Activated T-cell treated with anti-CD3 and anti-CD28 coated beads, Interleukin-2, amount 50 U/mL, for 4 hours (primary cell): Measurements from ENCODE around the gene LARP7. TPM values are rescaled to one million over a fixed set of nuclear protein-coding genes. Genes with fewer than 3 reads are reported as not detected.
"Not testable (repeated sequence)": the region's sequence is repeated elsewhere in the genome, so short reads cannot be mapped to it uniquely, and the experiment has no call there.

Source experiments
- ATAC-seq, 2 donors: fragments of 200-7000 bp; cut with Tn5 transposase; one replicate each; pipeline ENCODE4 v1.10.0; 2021
- DNase-seq: peaks from one replicate; pipeline ENCODE4 v3.0.0-alpha.2; 2020
- H3K27me3 Mint-ChIP-seq: one replicate; pipeline ENCODE4 v1.8.0; 2021; ENCODE audit warnings: low read depth, mixed read lengths
- H3K36me3 Mint-ChIP-seq: one replicate; pipeline ENCODE4 v1.8.0; 2022; ENCODE audit warnings: mixed read lengths; ENCODE audit not compliant: insufficient read depth
- H3K4me1 Mint-ChIP-seq: one replicate; pipeline ENCODE4 v1.8.0; 2021; ENCODE audit warnings: low read depth, mixed read lengths
- H3K4me3 Mint-ChIP-seq: one replicate; pipeline ENCODE4 v1.8.0; 2021; ENCODE audit warnings: mild to moderate bottlenecking, moderate library complexity, mixed read lengths
- H3K9me3 Mint-ChIP-seq: one replicate; pipeline ENCODE4 v1.8.0; 2021; ENCODE audit warnings: mixed read lengths
- total RNA-seq, 3 donors: library from RNA; stranded (reverse); gene quantifications; one replicate each; pipeline ENCODE4 v1.2.1, GENCODE V29; 2021

LARP7 gene
- total RNA-seq, 3 donors from 2014 or later: 26.6 to 38.2 (median 35.4) TPM

DNA sequence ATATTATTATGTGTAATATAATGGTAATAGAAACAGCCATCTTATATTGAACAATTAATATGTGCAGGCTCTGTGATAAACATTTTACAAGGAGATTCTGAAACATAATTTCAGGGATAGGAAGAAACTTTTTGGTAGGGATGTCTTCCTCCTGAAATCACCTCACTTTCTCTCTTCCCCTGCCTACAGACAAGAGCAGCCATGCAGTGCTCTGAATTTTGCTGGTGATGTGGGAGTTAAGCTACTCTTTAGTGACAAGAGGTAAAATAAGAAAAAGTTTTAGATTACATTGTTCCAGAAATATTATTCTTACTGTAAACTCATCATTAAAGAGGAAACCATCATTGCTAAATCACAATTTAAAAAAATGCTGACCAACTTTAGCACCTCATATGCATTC is 36.1 kb downstream of the LARP7 start:
- DNase-seq: no peak
- Mint-ChIP-seq H3K9me3 (no peaks in the 10 kb centered on the region), H3K4me1 (no peaks in the 10 kb centered on the region), H3K36me3 (no peaks in the 10 kb centered on the region), H3K4me3 (no peak overlapping the region), H3K27me3 (no peaks in the 10 kb centered on the region)
- ATAC-seq: no peak

DNA sequence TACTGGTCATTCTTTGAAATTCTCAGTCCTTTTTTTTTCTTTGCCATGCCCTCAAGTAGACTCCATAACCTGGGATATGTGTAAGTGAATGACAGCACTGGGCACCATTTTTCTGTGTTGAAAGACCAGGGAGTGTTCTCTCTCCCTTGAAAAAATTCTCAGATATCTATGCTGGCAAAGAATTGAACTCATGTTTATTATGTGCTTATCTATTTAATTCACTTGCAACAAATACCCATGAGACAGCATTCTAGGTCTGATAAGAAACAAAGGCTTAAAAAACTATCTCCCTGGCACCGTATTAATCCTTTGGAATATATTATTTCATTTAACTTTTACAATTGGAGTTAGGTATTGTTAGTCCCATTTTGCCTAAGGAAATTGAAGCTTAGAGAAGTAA is 36.7 kb downstream of the LARP7 start:
- Mint-ChIP-seq H3K4me1 (no peaks in the 10 kb centered on the region), H3K27me3 (no peaks in the 10 kb centered on the region), H3K9me3 (no peaks in the 10 kb centered on the region), H3K4me3 (no peak overlapping the region), H3K36me3 (no peaks in the 10 kb centered on the region)
- ATAC-seq: no peak
- DNase-seq: no peak

DNA sequence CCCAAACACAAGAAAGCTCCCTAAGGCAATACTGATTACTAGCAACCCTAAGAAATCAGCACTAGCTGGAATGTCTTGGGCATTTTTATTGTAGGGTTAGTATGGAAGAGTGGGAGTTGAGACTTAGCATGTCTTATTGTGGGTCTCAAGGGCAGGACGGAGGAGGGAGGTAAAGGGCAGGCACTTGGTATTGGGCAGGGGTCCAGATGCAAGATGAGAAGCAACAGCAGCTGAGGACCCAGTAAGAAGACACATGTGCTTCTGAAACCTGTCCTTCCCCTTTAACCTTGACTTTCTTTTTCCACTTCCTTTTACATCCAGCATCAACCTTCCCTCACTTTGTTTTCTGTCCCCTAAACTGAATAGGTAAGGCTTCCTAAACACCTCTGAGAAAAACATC is 37.4 kb downstream of the LARP7 start:
- Mint-ChIP-seq H3K27me3 (no peaks in the 10 kb centered on the region), H3K4me1 (no peaks in the 10 kb centered on the region), H3K36me3 (no peaks in the 10 kb centered on the region), H3K4me3 (no peak overlapping the region), H3K9me3 (no peaks in the 10 kb centered on the region)
- DNase-seq (no peak), ATAC-seq (no peak)

DNA sequence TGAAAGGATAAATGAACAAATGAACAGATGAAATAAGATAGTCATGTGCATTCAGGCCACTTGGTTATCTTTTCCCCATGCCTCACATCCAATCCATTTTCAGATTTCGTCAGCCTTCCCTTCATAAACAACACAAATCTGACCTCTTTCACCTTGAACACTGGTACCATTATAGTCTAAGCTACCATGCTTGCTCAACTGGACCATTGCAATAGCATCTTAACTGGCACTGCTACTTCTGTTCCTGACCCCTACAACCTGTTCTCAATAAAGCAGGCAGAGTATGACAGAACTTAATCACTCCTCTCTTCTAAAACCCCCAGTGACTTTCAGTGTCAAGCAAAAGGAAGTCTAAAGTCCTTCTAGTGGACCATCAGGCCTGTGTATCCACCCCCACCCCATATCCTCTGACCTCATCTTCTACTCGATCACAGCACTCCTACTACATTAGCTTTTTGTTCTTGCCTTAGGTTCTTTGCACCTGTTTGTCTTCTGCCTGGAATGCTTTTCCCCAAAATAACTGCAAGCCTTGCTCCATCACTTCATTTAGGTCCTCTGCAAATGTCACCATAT is 40.7 kb downstream of the LARP7 start:
- DNase-seq: no peak
- Mint-ChIP-seq H3K9me3 (no peaks in the 10 kb centered on the region), H3K27me3 (no peaks in the 10 kb centered on the region), H3K36me3 (no peaks in the 10 kb centered on the region), H3K4me1 (no peaks in the 10 kb centered on the region), H3K4me3 (no peak overlapping the region)
- ATAC-seq: no peak

DNA sequence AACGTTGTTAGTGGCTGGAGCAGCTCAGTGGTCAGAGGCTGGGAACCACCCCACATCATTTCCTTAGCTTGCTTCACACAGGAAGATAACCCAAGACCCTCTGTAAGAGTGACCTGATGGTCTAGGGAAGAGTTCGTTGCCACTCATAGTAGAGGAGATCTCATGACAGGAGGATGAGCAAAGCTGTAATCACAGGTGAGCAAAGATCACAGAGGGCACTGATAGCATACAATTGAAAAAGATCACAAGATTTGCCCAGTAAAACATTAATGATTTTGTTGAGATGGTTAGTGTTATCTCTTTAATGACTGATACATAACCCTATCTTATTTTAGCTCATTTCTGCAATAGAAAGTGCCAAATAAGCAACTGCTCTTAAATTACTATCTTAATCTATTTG is 44.1 kb downstream of the LARP7 start:
- H3K4me1 Mint-ChIP-seq: no peaks in the 10 kb centered on the region
- H3K27me3 Mint-ChIP-seq: peaks cover 2% of the 10 kb centered on the region
- ATAC-seq (no peak), DNase-seq (no peak)
- H3K9me3 Mint-ChIP-seq: no peaks in the 10 kb centered on the region
- H3K36me3 Mint-ChIP-seq: no peaks in the 10 kb centered on the region
- no peak overlapping the region for H3K4me3 Mint-ChIP-seq

DNA sequence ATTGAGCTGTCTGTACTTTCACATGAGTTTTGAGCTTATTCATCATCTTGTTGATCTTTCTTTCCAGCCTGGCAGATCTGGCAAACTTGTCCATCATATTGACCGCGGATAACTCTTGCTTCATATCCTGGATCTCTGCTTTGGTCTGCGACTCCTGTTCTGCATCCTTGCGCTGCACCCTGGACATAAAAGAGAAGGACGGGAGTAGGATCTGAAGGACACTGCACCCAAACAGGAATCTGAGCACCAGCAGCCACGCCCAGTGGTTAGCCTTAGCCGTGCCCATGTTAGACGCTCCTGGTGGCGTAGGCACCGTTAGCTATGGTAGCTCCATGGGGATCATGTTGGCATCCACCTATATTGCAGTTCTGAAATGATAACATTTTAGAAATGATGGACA is 56.6 kb downstream of the LARP7 start:
- Mint-ChIP-seq H3K36me3 (no peaks in the 10 kb centered on the region), H3K27me3 (peaks cover 11% of the 10 kb centered on the region), H3K9me3 (no peaks in the 10 kb centered on the region), H3K4me1 (no peaks in the 10 kb centered on the region), H3K4me3 (no peak overlapping the region)
- no peak for ATAC-seq
- DNase-seq: no peak

DNA sequence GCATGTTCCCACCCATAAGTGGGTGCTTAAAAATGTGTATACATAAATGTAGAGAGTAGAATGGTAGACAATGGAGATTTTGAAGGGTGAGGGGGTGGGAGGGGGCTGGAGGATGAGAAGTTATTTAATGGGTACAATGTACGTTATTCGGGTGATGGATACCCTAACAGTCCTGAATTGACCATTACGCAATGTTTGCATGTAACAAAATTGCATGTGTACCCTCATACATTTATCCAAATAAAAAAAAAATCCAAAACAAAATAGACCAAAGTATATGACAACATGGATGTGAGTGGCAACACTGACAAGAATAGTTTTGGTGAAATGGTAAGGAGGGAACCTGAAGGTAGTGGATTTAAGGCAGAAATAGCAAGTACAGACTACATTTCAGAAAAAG is 63.7 kb downstream of the LARP7 start:
- Mint-ChIP-seq H3K36me3 (no peaks in the 10 kb centered on the region), H3K4me3 (no peak overlapping the region), H3K27me3 (peaks cover 45% of the 10 kb centered on the region), H3K4me1 (peaks cover 9% of the 10 kb centered on the region), H3K9me3 (no peaks in the 10 kb centered on the region)
- DNase-seq: no peak
- no peak for ATAC-seq

DNA sequence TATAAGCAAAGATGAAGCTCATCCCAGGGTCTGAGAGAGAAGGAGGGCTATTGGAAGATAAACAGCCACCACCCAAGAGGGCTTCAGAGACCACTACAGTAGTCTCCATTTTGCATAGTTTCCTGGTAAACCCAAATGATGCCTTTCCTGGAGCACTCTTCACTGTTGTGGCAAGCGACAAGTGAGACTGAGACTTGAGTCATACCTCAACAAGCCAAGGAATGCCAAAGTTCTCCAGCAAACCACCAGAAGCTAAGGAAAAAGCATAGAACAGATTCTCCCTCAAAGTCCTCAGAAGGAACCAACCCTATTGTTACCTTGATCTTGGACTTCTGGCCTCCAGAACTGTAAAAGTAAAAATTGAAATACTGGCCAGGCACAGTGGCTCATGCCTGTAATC is 65.9 kb downstream of the LARP7 start:
- Mint-ChIP-seq H3K4me3 (no peak overlapping the region), H3K4me1 (peaks cover 17% of the 10 kb centered on the region), H3K36me3 (no peaks in the 10 kb centered on the region), H3K9me3 (no peaks in the 10 kb centered on the region), H3K27me3 (peaks cover 58% of the 10 kb centered on the region)
- no peak for DNase-seq
- ATAC-seq: no peak

DNA sequence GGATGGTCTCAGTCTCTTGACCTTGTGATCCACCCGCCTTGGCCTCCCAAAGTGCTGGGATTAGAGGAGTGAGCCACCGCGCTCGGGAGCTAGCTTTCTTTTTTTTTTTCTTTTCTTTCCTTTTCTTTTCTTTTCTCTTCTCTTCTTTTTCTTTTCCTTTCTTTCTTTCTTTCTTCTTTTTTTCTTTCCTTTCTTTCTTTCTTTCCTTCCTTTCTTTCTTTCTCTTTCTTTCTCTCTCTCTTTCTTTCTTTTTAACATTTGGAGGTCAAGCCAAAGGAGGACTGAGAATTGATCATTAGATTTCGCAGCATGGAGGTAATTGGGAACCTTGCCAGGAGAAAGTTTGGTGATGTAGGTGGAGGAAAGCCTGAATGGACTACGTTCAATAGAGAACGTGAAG is 67.4 kb downstream of the LARP7 start:
- H3K9me3 Mint-ChIP-seq: no peaks in the 10 kb centered on the region
- H3K4me3 Mint-ChIP-seq: no peak overlapping the region
- DNase-seq: no peak
- H3K27me3 Mint-ChIP-seq: peaks cover 56% of the 10 kb centered on the region
- no peaks in the 10 kb centered on the region for H3K36me3 Mint-ChIP-seq
- peaks cover 17% of the 10 kb centered on the region for H3K4me1 Mint-ChIP-seq
- ATAC-seq: no peak

DNA sequence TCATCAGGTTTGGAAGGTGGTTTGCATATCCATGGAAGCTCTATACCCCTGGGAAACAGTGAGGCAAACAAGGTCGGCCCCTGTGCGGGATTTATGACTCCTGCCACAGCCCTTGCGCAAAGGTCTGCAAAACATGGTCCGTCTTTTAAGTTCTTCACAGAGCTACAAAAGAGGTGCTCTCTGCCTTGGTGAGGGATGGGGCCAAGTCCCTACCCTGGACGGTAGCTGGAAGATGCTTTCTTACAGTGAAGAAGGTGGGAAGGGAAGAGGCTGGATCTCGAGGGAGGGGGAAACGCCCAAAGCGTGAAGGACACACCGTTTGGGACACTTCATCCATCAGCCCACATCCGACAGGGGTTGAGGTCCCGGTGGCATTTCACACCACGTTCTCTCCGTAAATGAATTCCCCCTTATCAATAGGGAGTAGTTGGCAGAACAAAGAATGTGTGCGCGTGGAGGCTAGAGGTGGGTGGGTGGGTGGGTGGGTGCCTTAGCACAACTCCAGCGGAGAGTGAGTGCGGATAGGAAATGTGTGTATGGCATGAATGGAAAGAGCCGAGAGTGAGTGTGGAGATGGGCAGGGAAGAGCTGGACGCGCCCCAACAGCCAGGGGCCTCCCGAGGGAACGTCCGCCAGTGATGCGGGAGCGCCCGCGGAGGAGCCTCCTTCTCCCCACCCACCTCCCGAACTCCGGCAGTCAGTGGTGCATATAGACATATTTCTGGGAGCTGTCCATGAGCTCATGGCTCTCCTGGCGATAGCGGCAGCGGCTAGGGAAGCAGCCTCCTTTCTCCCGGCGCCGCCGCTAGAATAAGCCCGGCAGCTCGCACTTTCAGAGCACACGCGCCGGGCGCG is 68.3 kb downstream of the LARP7 start:
- DNase-seq (peak; percentile 5), ATAC-seq (peak; percentile 13 to 25)
- Mint-ChIP-seq H3K36me3 (no peaks in the 10 kb centered on the region), H3K9me3 (no peaks in the 10 kb centered on the region), H3K4me1 (peaks cover 17% of the 10 kb centered on the region), H3K4me3 (peak overlapping the region; percentile 78), H3K27me3 (peaks cover 59% of the 10 kb centered on the region)

DNA sequence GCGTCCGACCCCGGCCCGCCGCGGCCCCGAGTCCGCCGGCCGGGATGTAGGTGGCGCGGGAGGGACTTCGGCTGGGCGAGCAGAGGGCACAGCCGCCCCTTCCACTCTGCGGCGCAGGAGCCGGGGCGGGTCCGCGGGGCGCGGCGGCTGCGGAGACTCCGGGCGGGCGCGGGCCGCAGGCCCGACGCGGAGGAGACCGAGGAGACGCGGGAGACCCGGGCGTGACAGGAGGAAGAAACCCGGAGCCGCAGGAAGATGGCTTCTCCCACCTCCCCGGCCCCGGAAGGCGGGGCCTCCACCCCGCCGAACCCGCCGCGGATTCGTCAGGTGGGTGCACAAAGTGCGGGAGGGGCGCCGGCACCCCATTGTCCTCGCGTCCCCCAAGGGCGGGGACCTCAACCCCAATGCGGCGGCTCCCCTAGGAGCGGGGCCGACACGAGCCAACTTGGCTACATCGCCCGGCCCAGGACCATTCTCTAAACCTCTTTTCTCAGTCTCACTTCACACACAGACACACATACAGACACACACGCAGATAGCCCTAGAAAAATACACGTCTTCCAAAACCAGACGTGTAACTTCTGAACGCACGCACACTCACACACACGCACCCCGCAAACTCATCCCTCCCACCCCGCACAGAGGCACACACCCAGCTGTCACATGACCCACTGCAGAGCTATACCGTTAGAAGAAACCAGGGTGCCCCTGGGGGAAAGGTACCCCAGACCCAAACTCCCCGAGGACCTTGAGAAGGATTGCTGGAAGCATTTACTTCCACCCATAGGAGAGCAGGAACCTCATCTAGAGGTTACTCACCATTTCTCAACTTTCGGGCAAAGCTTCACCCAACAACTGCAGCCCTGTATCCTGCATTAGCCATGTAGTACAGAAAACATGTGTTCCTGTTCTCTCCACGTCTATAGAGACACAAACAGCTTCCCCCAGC is 69.2 kb downstream of the LARP7 start:
- Mint-ChIP-seq H3K27me3 (peaks cover 52% of the 10 kb centered on the region), H3K4me3 (peak overlapping the region; percentile 83), H3K4me1 (peaks cover 17% of the 10 kb centered on the region)
- ATAC-seq (peak; percentile 70 to 72), DNase-seq (peak; percentile 5)
- H3K36me3 Mint-ChIP-seq, H3K9me3 Mint-ChIP-seq: not testable (repeated sequence)

DNA sequence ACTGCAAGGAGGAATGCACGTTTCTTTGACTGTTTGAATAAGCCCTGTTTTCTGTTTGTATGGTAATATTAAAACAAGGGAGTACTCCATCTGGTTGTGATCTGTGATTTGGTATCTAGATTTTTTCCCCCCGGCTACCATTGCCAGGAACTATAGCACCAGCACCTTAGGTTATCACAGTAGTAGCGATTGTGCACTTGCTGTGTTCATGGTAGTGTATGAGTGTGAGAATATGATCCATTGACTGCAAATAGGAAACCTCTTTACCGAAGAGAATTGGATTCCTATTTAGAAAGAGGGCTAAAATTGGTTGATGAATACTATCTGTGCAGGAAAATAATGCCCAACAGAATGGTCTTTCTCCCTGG is 69.9 kb downstream of the LARP7 start:
- DNase-seq: no peak
- peaks cover 49% of the 10 kb centered on the region for H3K27me3 Mint-ChIP-seq
- no peaks in the 10 kb centered on the region for H3K36me3 Mint-ChIP-seq
- ATAC-seq: no peak
- H3K4me1 Mint-ChIP-seq: peaks cover 17% of the 10 kb centered on the region
- H3K4me3 Mint-ChIP-seq: peak overlapping the region; percentile 83
- no peaks in the 10 kb centered on the region for H3K9me3 Mint-ChIP-seq
